Karpas-422 (cell line): Measurements from ENCODE around the gene PHF23. TPM values are rescaled to one million over a fixed set of nuclear protein-coding genes. Genes with fewer than 3 reads are reported as not detected.

Experiments
- DNase-seq: peaks from one replicate; pipeline ENCODE4 v3.0.0-alpha.2; 2015
- H2AFZ ChIP-seq: fragments of 200-600 bp; sonication (generic); 2 replicates; pipeline ENCODE4 v1.6.1; 2014; ENCODE audit warnings: antibody characterized with exemption, low read length, mixed read lengths
- H3K27ac ChIP-seq: fragments of 200-600 bp; sonication (generic); 2 replicates; pipeline ENCODE4 v1.5.1; 2014; ENCODE audit warnings: mild to moderate bottlenecking, low read length, moderate library complexity
- H3K27me3 ChIP-seq: fragments of 200-600 bp; sonication (generic); 2 replicates; pipeline ENCODE4 v1.6.1; 2014; ENCODE audit warnings: low read length, mixed read lengths
- H3K36me3 ChIP-seq: fragments of 200-600 bp; sonication (generic); 2 replicates; pipeline ENCODE4 v1.6.1; 2014; ENCODE audit warnings: low read length, mixed read lengths; ENCODE audit not compliant: insufficient read depth
- H3K4me1 ChIP-seq: fragments of 200-600 bp; sonication (generic); 2 replicates; pipeline ENCODE4 v1.6.1; 2014; ENCODE audit warnings: mild to moderate bottlenecking, low read length, mixed read lengths
- H3K4me2 ChIP-seq: fragments of 200-600 bp; sonication (generic); 2 replicates; pipeline ENCODE4 v1.6.1; 2014; ENCODE audit warnings: low read length, low read depth, mild to moderate bottlenecking; ENCODE audit not compliant: poor library complexity, severe bottlenecking
- H3K4me3 ChIP-seq: fragments of 200-600 bp; sonication (generic); 2 replicates; pipeline ENCODE4 v1.5.1; 2014; ENCODE audit warnings: mild to moderate bottlenecking, antibody characterized with exemption, low read length, mixed read lengths
- H3K79me2 ChIP-seq: fragments of 200-600 bp; sonication (generic); 2 replicates; pipeline ENCODE4 v1.6.1; 2014; ENCODE audit warnings: mild to moderate bottlenecking, low read length, mixed read lengths
- H3K9ac ChIP-seq: fragments of 200-600 bp; sonication (generic); 2 replicates; pipeline ENCODE4 v1.6.0; 2014; ENCODE audit warnings: low read length
- H3K9me2 ChIP-seq: fragments of 200-600 bp; sonication (generic), shearing (Covaris generic); replicated peaks from 2 replicates; pipeline ENCODE4 v1.6.0; 2014; ENCODE audit warnings: mild to moderate bottlenecking, low read length, moderate library complexity; ENCODE audit not compliant: insufficient read depth
- H3K9me3 ChIP-seq: fragments of 300-700, 200-600 bp; sonication (generic); 2 replicates; pipeline ENCODE4 v1.6.1; 2014; ENCODE audit warnings: low read length, mixed read lengths
- H4K20me1 ChIP-seq: fragments of 200-600 bp; sonication (generic); 2 replicates; pipeline ENCODE4 v1.6.1; 2014; ENCODE audit warnings: mild to moderate bottlenecking, antibody characterized with exemption, low read length, low read depth; ENCODE audit not compliant: insufficient read depth
- total RNA-seq: library from RNA; depleted of rRNA; stranded (reverse); fragments of >200 nt; shearing (Covaris generic); gene quantifications from 2 replicates; pipeline ENCODE4 v1.2.3, GENCODE V29; 2014; ENCODE audit warnings: low replicate concordance

Gene PHF23
- total RNA-seq, 1 experiment from 2014 or later, result 36.7 TPM

DNA sequence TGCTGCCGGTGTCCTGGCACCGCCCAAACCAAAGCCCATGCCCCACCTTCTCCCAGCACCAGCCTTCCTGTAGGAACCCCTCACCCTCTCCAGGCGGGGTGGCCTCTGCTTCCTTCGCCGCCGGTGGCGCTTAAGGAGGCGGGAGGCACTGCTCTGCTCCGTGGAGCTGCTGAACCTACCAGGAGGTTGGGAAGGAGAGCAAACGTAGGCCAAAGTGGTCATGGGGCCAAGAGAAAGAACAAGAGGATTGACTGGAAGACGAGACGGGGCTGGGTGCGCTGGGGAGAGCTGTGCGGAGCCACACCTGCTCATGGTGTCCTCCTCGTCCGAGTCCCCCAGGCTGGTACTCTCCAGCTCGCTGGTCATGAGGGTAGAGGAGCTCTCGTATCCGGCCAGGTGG lies 9.8 kb downstream of the PHF23 start:
- H3K79me2 ChIP-seq, result peaks cover 49% of the 10 kb centered on the region
- no peak overlapping the region for H3K4me2 ChIP-seq
- H3K4me1 ChIP-seq, result peaks cover 17% of the 10 kb centered on the region
- H3K9me3 ChIP-seq, result no peaks in the 10 kb centered on the region
- DNase-seq, result no peak
- peaks cover 19% of the 10 kb centered on the region for H3K36me3 ChIP-seq
- H3K9me2 ChIP-seq, result no peaks in the 10 kb centered on the region
- no peak overlapping the region for H3K4me3 ChIP-seq
- H3K27ac ChIP-seq, result no peak overlapping the region
- peaks cover 5% of the 10 kb centered on the region; the same call in 1 of the 2 replicates for H4K20me1 ChIP-seq
- H3K9ac ChIP-seq, result no peak overlapping the region
- no peaks in the 10 kb centered on the region for H3K27me3 ChIP-seq
- no peak overlapping the region for H2AFZ ChIP-seq

- no peaks in the 10 kb centered on the region for H3K27me3 ChIP-seq
- H3K79me2 ChIP-seq, result peaks cover 46% of the 10 kb centered on the region
- H3K4me3 ChIP-seq, result no peak overlapping the region
- no peak overlapping the region for H2AFZ ChIP-seq
- DNase-seq, result no peak
- peaks cover 19% of the 10 kb centered on the region for H3K36me3 ChIP-seq
- H3K9ac ChIP-seq, result no peak overlapping the region
- peaks cover 17% of the 10 kb centered on the region for H3K4me1 ChIP-seq
- H3K27ac ChIP-seq, result no peak overlapping the region
- peaks cover 5% of the 10 kb centered on the region; the same call in 1 of the 2 replicates for H4K20me1 ChIP-seq
- H3K4me2 ChIP-seq, result no peak overlapping the region
- no peaks in the 10 kb centered on the region for H3K9me3 ChIP-seq
- H3K9me2 ChIP-seq, result no peaks in the 10 kb centered on the region
Observed at GRCh38 chr17:7228920-7229319, 10.3 kb downstream of the PHF23 start.

- Histone ChIP-seq H3K27ac (no peak overlapping the region), H3K27me3 (no peaks in the 10 kb centered on the region), H4K20me1 (peaks cover 4% of the 10 kb centered on the region; the same call in 1 of the 2 replicates), H3K36me3 (peaks cover 27% of the 10 kb centered on the region), H3K9me3 (no peaks in the 10 kb centered on the region), H3K4me2 (no peak overlapping the region), H3K79me2 (peaks cover 27% of the 10 kb centered on the region), H2AFZ (no peak overlapping the region), H3K4me1 (peaks cover 18% of the 10 kb centered on the region), H3K9ac (no peak overlapping the region), H3K9me2 (no peaks in the 10 kb centered on the region), H3K4me3 (no peak overlapping the region)
- DNase-seq, result no peak
Observed at GRCh38 chr17:7226721-7227710, 12.2 kb downstream of the PHF23 start.

GRCh38 chr17:7225711-7226331 lies 13.4 kb downstream of the PHF23 start:
- Histone ChIP-seq H3K36me3 (peaks cover 26% of the 10 kb centered on the region), H4K20me1 (peaks cover 7% of the 10 kb centered on the region; the same call in 1 of the 2 replicates), H2AFZ (no peak overlapping the region), H3K27me3 (no peaks in the 10 kb centered on the region), H3K9me3 (no peaks in the 10 kb centered on the region), H3K9me2 (no peaks in the 10 kb centered on the region), H3K4me1 (peaks cover 27% of the 10 kb centered on the region), H3K4me3 (no peak overlapping the region), H3K27ac (no peak overlapping the region), H3K4me2 (no peak overlapping the region), H3K79me2 (peaks cover 15% of the 10 kb centered on the region), H3K9ac (no peak overlapping the region)
- DNase-seq, result no peak

DNA sequence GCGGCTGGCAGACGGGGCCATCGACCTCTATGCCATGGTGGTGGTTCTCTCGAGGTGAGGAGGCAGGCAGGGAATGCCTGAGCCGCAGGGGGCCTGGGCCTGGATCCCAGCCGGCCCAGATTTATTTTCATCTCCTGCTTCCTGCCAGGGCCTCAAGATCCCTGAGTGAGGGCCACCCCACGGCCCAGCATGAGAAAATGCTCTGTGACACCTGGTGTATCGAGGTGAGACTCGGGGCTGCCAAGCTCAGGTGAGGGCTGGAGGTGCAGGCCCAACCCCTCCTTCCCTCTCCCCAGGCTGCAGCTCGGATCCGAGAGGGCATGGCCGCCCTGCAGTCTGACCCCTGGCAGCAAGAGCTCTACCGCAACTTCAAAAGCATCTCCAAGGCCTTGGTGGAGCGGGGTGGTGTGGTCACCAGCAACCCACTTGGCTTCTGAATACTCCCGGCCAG lies 14.6 kb downstream of the PHF23 start:
- no peak for DNase-seq
- peaks cover 7% of the 10 kb centered on the region; the same call in 1 of the 2 replicates for H4K20me1 ChIP-seq
- H3K9me2 ChIP-seq, result no peaks in the 10 kb centered on the region
- H3K9me3 ChIP-seq, result no peaks in the 10 kb centered on the region
- peaks cover 32% of the 10 kb centered on the region for H3K4me1 ChIP-seq
- no peaks in the 10 kb centered on the region for H3K27me3 ChIP-seq
- H3K4me3 ChIP-seq, result no peak overlapping the region
- H2AFZ ChIP-seq, result no peak overlapping the region
- no peak overlapping the region for H3K4me2 ChIP-seq
- H3K27ac ChIP-seq, result no peak overlapping the region
- no peak overlapping the region for H3K9ac ChIP-seq
- peaks cover 16% of the 10 kb centered on the region for H3K36me3 ChIP-seq
- H3K79me2 ChIP-seq, result peaks cover 13% of the 10 kb centered on the region

DNA sequence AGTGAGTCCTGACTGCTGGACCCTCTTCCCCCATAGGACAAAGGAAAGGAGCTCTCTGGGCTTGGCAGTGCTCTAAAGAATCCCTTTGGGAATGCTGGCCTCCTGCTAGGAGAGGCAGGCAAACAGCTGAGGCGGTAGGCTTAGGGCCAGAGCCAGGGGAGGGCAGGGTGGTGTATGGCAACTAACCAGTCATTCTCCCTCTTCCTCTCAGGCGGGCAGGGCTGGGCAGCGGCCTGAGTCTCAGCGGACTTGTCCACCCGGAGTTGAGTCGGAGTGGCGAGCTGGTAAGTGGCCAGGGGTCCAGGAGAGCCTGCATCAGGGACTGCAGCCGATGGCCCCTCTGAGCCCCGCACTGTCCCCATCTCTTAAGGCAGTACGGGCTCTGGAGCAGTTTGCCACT lies 15.1 kb downstream of the PHF23 start:
- H3K79me2 ChIP-seq, result peaks cover 10% of the 10 kb centered on the region
- no peaks in the 10 kb centered on the region for H3K9me3 ChIP-seq
- H3K4me3 ChIP-seq, result no peak overlapping the region
- H3K9ac ChIP-seq, result no peak overlapping the region
- peaks cover 7% of the 10 kb centered on the region; the same call in 1 of the 2 replicates for H4K20me1 ChIP-seq
- no peaks in the 10 kb centered on the region for H3K27me3 ChIP-seq
- H3K27ac ChIP-seq, result no peak overlapping the region
- peaks cover 14% of the 10 kb centered on the region for H3K36me3 ChIP-seq
- no peaks in the 10 kb centered on the region for H3K9me2 ChIP-seq
- H2AFZ ChIP-seq, result no peak overlapping the region
- H3K4me1 ChIP-seq, result peaks cover 38% of the 10 kb centered on the region
- H3K4me2 ChIP-seq, result no peak overlapping the region
- DNase-seq, result no peak

DNA sequence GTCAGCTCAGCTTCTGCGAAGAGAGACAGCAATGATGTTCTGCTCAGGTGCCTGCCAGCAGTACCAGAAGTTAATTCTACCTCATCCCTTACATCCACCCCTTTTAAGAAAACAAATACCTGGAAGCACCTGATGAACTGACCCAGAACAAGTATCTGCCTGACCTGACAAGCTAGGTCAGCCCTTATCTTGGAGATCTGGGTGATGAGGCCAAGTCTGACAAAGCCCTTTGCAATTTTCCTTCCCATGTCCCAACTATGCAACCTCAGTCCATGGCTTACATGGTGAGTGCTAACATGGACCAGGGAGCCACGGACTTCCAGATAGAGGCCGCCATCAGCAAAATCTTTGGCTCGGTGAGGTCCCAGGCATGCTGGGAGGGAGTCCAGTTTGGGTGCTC lies 15.9 kb downstream of the PHF23 start:
- Histone ChIP-seq H3K4me2 (no peak overlapping the region), H3K9me3 (no peaks in the 10 kb centered on the region), H3K27me3 (no peaks in the 10 kb centered on the region), H3K9me2 (no peaks in the 10 kb centered on the region), H2AFZ (no peak overlapping the region), H3K27ac (no peak overlapping the region), H3K4me3 (no peak overlapping the region), H3K4me1 (peaks cover 45% of the 10 kb centered on the region), H3K36me3 (peaks cover 14% of the 10 kb centered on the region), H4K20me1 (peaks cover 7% of the 10 kb centered on the region; the same call in 1 of the 2 replicates), H3K79me2 (peaks cover 10% of the 10 kb centered on the region), H3K9ac (no peak overlapping the region)
- DNase-seq, result no peak

DNA sequence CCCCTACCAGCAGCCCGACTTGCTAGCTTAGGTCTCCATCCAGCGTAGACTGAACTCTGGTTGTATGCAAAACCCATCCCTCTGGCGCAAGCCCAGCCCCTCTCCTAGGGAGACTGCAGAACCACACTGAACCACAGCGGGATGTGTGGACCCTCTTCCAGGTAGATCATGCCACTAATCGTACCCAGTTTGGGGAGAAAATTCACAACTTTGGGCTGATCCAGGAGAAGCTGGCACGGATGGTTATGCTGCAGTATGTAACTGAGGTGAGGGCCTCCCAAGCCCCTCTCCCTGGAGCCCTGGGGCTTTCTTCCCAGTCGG lies 16.3 kb downstream of the PHF23 start:
- Histone ChIP-seq H3K27me3 (no peaks in the 10 kb centered on the region), H4K20me1 (peaks cover 7% of the 10 kb centered on the region; the same call in 1 of the 2 replicates), H3K9me2 (no peaks in the 10 kb centered on the region), H3K36me3 (peaks cover 14% of the 10 kb centered on the region), H3K79me2 (peaks cover 10% of the 10 kb centered on the region), H3K9me3 (no peaks in the 10 kb centered on the region), H3K4me3 (no peak overlapping the region), H3K4me1 (peaks cover 49% of the 10 kb centered on the region), H2AFZ (no peak overlapping the region), H3K9ac (no peak overlapping the region), H3K27ac (no peak overlapping the region), H3K4me2 (no peak overlapping the region)
- no peak for DNase-seq
